Stimulated activated CD8-positive, alpha-beta memory T cell treated with anti-CD3 and anti-CD28 coated beads, Interleukin-7, amount 100 ng/mL, for 24 hours (primary cell): ENCODE measurements around the gene RASAL3.
"Not testable (repeated sequence)": the region's sequence is repeated elsewhere in the genome, so short reads cannot be mapped to it uniquely, and the experiment has no call there.

Source experiments
- DNase-seq: peaks from one replicate; pipeline ENCODE4 v3.0.0-alpha.2; 2020; ENCODE audit warnings: low read depth

RASAL3 gene

GRCh38 chr19:15473821-15474220 is 9.5 kb upstream of the RASAL3 start:
- not testable (repeated sequence) for DNase-seq

GRCh38 chr19:15471639-15472101 is 7.3 kb upstream of the RASAL3 start:
- DNase-seq: no peak

GRCh38 chr19:15469513-15470297 is 5.4 kb upstream of the RASAL3 start:
- no peak for DNase-seq

GRCh38 chr19:15468675-15469512 is 4.5 kb upstream of the RASAL3 start:
- no peak for DNase-seq

GRCh38 chr19:15467734-15468214 is 3.4 kb upstream of the RASAL3 start:
- DNase-seq: no peak

- no peak for DNase-seq
Measured at GRCh38 chr19:15466851-15467733, 2.7 kb upstream of the RASAL3 start.

- peak; percentile 59 for DNase-seq
Measured at GRCh38 chr19:15463861-15464371, 428 bp downstream of the RASAL3 start.

- no peak for DNase-seq
Measured at GRCh38 chr19:15461694-15462093, 2.6 kb downstream of the RASAL3 start.

- no peak for DNase-seq
Measured at GRCh38 chr19:15457701-15458484, 6.5 kb downstream of the RASAL3 start.

- DNase-seq: no peak
Measured at GRCh38 chr19:15456871-15457700, 7.3 kb downstream of the RASAL3 start.

GRCh38 chr19:15456441-15456840 is 7.9 kb downstream of the RASAL3 start:
- DNase-seq: no peak

- DNase-seq: no peak
Measured at GRCh38 chr19:15455996-15456395, 8.3 kb downstream of the RASAL3 start.

GRCh38 chr19:15453906-15454860 is 10.2 kb downstream of the RASAL3 start:
- DNase-seq: no peak

GRCh38 chr19:15453091-15453578 is 11.2 kb downstream of the RASAL3 start:
- no peak for DNase-seq

- no peak for DNase-seq
Measured at GRCh38 chr19:15452111-15453047, 12.0 kb downstream of the RASAL3 start.

GRCh38 chr19:15450528-15450890 is 13.8 kb downstream of the RASAL3 start:
- DNase-seq: no peak
